OCI-LY7 (cell line): ENCODE data around the gene LRR1. TPM values are rescaled to one million over a fixed set of nuclear protein-coding genes. Genes with fewer than 3 reads are reported as not detected.

Source experiments
- BruUV-seq: library from RNA; stranded (reverse); fragments of 400-500 nt; replicated peaks from 2 replicates; lab custom pipeline; 2021; lab: Mats Ljungman, UMichigan
- CTCF ChIA-PET: fragments of 300-600 bp; sonication (Branson Sonifier 250); formaldehyde crosslinking; loops from one replicate; lab custom pipeline; 2022; ENCODE audit warnings: antibody characterized with exemption; ENCODE audit not compliant: unreplicated experiment; lab: Charles Lee
- POLR2A ChIA-PET: fragments of 300-600 bp; sonication (Branson Sonifier 250); formaldehyde crosslinking; loops from one replicate; lab custom pipeline; 2022; ENCODE audit warnings: antibody characterized with exemption; lab: Charles Lee
- DNase-seq: peaks from one replicate; pipeline ENCODE4 v3.0.0-alpha.2; 2015; ENCODE audit warnings: low spot score
- H2AFZ ChIP-seq: fragments of 200-600 bp; sonication (generic), shearing (Covaris generic); 2 replicates; pipeline ENCODE4 v1.6.1; 2014; ENCODE audit warnings: mild to moderate bottlenecking, antibody characterized with exemption, low read length, moderate library complexity
- H3K27ac ChIP-seq: fragments of 200-600 bp; sonication (generic); 2 replicates; pipeline ENCODE4 v1.5.1; 2014; ENCODE audit warnings: mixed run types, low read depth, mild to moderate bottlenecking, moderate library complexity, low read length, inconsistent platforms; ENCODE audit not compliant: poor library complexity, severe bottlenecking
- H3K36me3 ChIP-seq: fragments of 200-600 bp; sonication (generic); 2 replicates; pipeline ENCODE4 v1.6.1; 2014; ENCODE audit warnings: mild to moderate bottlenecking, antibody characterized with exemption, low read length, moderate library complexity, mixed read lengths; ENCODE audit not compliant: insufficient read depth
- H3K4me1 ChIP-seq: fragments of 200-600 bp; sonication (generic); 2 replicates; pipeline ENCODE4 v1.5.1; 2014; ENCODE audit warnings: mild to moderate bottlenecking, low read length; ENCODE audit not compliant: insufficient read depth, poor library complexity, severe bottlenecking
- H3K4me2 ChIP-seq: fragments of 200-600 bp; sonication (generic); 2 replicates; pipeline ENCODE4 v1.6.1; 2014; ENCODE audit warnings: mild to moderate bottlenecking, low read length
- H3K4me3 ChIP-seq: fragments of 200-600 bp; sonication (generic); 2 replicates; pipeline ENCODE4 v1.5.1; 2014; ENCODE audit warnings: mild to moderate bottlenecking, low read depth, low read length; ENCODE audit not compliant: poor library complexity, severe bottlenecking
- H3K79me2 ChIP-seq: fragments of 200-600 bp; sonication (generic); 2 replicates; pipeline ENCODE4 v1.6.1; 2016; ENCODE audit warnings: low read depth, mild to moderate bottlenecking, low read length, moderate library complexity, mixed read lengths; ENCODE audit not compliant: insufficient read depth
- H3K9me2 ChIP-seq: fragments of 200-600 bp; sonication (generic); 2 replicates; pipeline ENCODE4 v1.6.1; 2016; ENCODE audit warnings: mild to moderate bottlenecking, low read length, mixed read lengths; ENCODE audit not compliant: insufficient read depth
- H3K9me3 ChIP-seq: fragments of 200-600 bp; sonication (generic); 2 replicates; pipeline ENCODE4 v1.6.1; 2014; ENCODE audit warnings: mild to moderate bottlenecking, mixed run types, low read length, mixed read lengths
- H4K20me1 ChIP-seq: fragments of 200-600 bp; sonication (generic); 2 replicates; pipeline ENCODE4 v1.6.1; 2014; ENCODE audit warnings: mild to moderate bottlenecking, antibody characterized with exemption, low read length, moderate library complexity, mixed read lengths; ENCODE audit not compliant: insufficient read depth
- CTCF ChIP-seq: fragments of 200-600 bp; sonication (generic); conservative IDR thresholded peaks from 2 replicates; pipeline ENCODE4 v1.5.1; 2014; ENCODE audit warnings: mild to moderate bottlenecking, antibody characterized with exemption, low read length, moderate library complexity, mixed read lengths
- EZH2phosphoT487 ChIP-seq: fragments of 200-600 bp; sonication (generic); IDR thresholded peaks from 2 replicates; pipeline ENCODE4 v1.6.1; 2018; ENCODE audit warnings: low read depth, borderline replicate concordance, mild to moderate bottlenecking, mixed run types, antibody characterized with exemption, low read length, moderate library complexity, mixed read lengths
- intact Hi-C: fragments of 100-400 bp; cut with micrococcal nuclease; formaldehyde crosslinking; loops from one replicate; pipeline ENCODE4 v1.10.0; 2022; ENCODE audit not compliant: unreplicated experiment
- total RNA-seq, 2 experiments: library from RNA; depleted of rRNA in 1 of 2; stranded (reverse); fragments of >200 nt in 1 of 2; shearing (Covaris generic) in 1 of 2; gene quantifications; 2 replicates each; pipeline ENCODE4 v1.2.3, GENCODE V29; 2014 to 2022

Gene LRR1
- total RNA-seq, 2 experiments from 2014 or later, result 80.3 to 83.4 TPM

- ChIA-PET CTCF (no interaction called here), POLR2A (no interaction called here)
- Histone ChIP-seq H3K9me3 (no peaks in the 10 kb centered on the region), H3K4me2 (no peak overlapping the region), H3K79me2 (no peaks in the 10 kb centered on the region), H3K4me3 (no peak overlapping the region), H3K9me2 (no peaks in the 10 kb centered on the region), H3K36me3 (no peaks in the 10 kb centered on the region), H2AFZ (no peak overlapping the region), H3K27ac (no peak overlapping the region), H3K4me1 (no peaks in the 10 kb centered on the region), H4K20me1 (no peaks in the 10 kb centered on the region)
- no peak for TF ChIP-seq CTCF
- TF ChIP-seq EZH2phosphoT487, result no peak
- BruUV-seq, result no TSS peak
- intact Hi-C loops, result no loop called here
- DNase-seq, result no peak
These were observed 48.9 kb upstream of the LRR1 start for GRCh38 chr14:49549881-49550280.

- POLR2A ChIA-PET, result interaction anchor here (0.6 kb wide), 1 partner anchor 123 kb away, joined by 3 read pairs; no protein-coding TSS in a partner anchor
- peak; percentile 7 for DNase-seq
- Histone ChIP-seq H3K4me2 (no peak overlapping the region), H3K27ac (no peak overlapping the region), H2AFZ (no peak overlapping the region), H3K79me2 (no peaks in the 10 kb centered on the region), H3K9me3 (no peaks in the 10 kb centered on the region), H3K9me2 (no peaks in the 10 kb centered on the region), H3K4me3 (no peak overlapping the region), H3K4me1 (peaks cover 4% of the 10 kb centered on the region), H3K36me3 (no peaks in the 10 kb centered on the region), H4K20me1 (no peaks in the 10 kb centered on the region)
- BruUV-seq, result no TSS peak
- CTCF ChIA-PET, result no interaction called here
- TF ChIP-seq EZH2phosphoT487, result no peak
- TF ChIP-seq CTCF, result peak; percentile 57
- intact Hi-C loops, result no loop called here
These were observed 48.2 kb upstream of the LRR1 start for GRCh38 chr14:49550286-49551184.

DNA sequence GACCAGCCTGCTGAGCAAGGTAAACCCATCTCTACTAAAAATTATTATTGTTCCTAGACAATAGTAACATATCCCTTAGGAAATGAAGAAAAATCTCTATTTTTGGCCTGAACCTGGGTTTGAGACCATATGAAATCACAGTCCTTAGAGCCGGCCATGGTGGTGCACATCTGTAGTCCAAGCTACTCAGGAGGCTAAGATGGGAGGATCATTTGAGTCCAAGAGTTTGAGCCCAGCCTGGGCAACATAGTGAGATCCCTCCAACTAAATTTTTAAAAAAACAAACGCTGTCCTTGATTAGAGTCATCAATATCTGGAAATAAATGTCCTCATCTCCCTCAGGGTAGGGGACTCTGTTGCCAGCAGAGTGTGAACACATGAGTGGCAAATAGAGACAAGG, 47.2 kb upstream of the LRR1 start:
- intact Hi-C loops, result no loop called here
- Histone ChIP-seq H3K27ac (no peak overlapping the region), H2AFZ (no peak overlapping the region), H3K36me3 (no peaks in the 10 kb centered on the region), H3K4me1 (peaks cover 5% of the 10 kb centered on the region), H3K9me3 (no peaks in the 10 kb centered on the region), H3K9me2 (no peaks in the 10 kb centered on the region), H4K20me1 (no peaks in the 10 kb centered on the region), H3K4me2 (no peak overlapping the region), H3K79me2 (no peaks in the 10 kb centered on the region), H3K4me3 (no peak overlapping the region)
- TF ChIP-seq EZH2phosphoT487 (no peak), CTCF (no peak)
- DNase-seq, result no peak
- ChIA-PET CTCF (no interaction called here), POLR2A (no interaction called here)
- no TSS peak for BruUV-seq
